Stimulated activated CD4-positive, alpha-beta T cell treated with anti-CD3 and anti-CD28 coated beads, Interleukin-12 subunit alpha, Interleukin-12 subunit beta, amount 100 ng/mL, for 24 hours (primary cell): ENCODE data around the gene SUSD1.
"Not testable (repeated sequence)": the region's sequence is repeated elsewhere in the genome, so short reads cannot be mapped to it uniquely, and the experiment has no call there.

Source experiments
- DNase-seq, 2 experiments: peaks; one replicate each; pipeline ENCODE4 v3.0.0-alpha.2; 2020; ENCODE audit warnings: low read depth in 2 of 2

SUSD1 gene

DNA sequence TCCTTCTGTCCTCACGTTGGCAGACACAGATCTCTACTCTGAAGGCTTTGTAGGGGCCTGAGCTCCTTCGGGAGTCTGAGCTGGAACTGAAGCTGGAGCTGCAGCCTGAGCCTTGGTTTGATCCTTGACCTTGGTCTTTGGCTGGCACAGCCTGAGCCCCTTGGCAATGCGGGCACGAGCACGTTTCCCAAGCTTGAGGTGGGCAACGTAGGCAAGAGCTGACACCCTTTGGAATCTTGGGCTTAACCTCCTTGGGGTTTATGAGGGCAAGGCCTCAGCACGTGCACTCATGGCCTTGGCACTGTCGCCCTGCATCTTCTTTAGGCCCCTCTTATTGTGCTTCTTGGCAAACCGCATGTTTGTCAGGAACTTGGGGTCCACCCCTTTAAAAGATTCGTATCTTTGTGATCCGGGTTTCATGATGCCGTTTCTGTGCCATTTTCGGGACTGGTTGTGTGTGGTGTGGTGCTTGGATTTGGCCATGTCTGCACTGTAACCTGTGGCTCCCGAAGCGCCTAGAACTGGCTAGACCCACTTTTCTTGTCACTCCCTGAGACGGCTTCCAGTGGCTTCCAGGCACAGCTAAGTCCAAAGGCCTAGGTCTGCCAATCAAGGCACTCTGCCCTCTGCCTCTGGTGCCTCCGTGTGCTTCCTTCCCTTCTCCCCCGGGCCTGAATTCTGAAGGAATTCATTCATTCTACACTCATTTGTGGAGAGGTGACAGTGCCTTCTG lies 1.4 kb downstream of the SUSD1 start:
- DNase-seq: no peak

DNA sequence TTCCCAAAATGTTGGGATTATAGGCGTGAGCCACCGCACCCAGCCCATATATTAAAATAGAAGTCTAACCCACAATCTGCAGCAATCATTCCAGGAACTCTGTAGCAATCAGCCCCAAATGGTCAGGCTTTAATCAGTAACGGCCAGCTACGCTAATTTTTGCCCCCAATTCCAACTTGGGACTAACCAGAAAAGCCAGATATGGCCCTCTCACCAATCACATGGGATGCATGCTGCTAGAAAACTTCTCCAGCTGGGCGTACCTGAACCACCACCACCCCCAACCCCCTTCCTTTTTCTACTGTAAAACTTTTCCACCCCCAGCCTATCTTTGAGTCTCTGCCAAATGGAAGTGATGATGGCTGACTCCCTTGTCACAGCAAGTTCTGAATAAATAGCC lies 4.1 kb downstream of the SUSD1 start:
- no peak for DNase-seq

DNA sequence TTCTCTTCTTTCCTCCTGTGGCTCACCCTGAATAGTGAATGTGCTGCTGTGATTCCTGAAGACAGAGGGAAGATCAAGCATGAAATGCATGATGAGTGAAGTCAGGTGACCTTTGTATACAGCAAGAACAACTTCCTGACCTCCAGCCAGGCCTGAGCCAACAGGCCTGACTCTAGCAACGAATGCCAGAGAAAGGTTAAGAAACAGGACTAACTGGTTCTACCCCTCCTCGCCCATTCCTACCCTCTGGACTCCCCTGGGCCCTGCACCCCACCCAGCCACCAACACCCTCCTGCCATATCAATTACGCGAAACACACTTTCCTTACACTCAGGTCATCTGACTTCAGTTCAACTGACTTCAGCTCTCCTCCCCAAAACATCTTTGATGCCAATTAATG lies 4.9 kb downstream of the SUSD1 start:
- no peak for DNase-seq

DNA sequence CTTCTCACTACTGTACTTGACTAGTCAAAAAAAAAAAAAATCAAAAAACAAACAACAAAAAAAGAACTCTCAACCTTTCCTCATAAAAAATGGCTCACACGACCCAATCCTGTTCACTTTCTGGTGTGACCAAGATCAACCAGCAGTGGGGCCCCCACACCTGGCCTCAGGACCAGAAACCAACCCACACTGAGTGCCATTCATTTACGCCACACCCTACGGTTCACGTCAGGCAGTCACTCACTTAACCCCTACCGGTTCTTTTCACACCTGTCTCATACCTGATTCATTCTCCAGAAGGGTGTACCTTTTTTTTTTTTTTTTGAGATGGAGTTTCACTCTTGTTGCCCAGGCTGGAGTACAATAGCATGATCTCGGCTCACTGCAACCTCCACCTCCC lies 5.7 kb downstream of the SUSD1 start:
- no peak for DNase-seq

DNA sequence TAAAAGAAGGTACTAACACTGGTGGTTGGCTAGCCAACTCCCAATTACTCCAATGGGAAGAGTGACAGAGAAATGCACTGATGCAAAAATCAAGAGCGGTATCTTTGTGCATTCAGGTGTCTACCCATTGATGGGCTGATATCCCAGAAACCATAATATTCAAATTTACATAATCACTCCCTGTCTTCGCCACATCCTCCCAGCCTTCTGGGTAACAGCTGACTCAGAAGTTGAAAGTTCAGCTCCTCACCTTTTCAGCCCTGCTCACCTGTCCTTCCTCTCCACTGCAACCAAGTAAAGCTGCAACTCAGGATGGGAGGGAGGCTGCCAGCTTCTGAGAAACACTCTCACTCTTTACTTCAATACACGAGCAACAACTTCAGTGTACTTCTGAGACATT lies 6.9 kb downstream of the SUSD1 start:
- no peak for DNase-seq

DNA sequence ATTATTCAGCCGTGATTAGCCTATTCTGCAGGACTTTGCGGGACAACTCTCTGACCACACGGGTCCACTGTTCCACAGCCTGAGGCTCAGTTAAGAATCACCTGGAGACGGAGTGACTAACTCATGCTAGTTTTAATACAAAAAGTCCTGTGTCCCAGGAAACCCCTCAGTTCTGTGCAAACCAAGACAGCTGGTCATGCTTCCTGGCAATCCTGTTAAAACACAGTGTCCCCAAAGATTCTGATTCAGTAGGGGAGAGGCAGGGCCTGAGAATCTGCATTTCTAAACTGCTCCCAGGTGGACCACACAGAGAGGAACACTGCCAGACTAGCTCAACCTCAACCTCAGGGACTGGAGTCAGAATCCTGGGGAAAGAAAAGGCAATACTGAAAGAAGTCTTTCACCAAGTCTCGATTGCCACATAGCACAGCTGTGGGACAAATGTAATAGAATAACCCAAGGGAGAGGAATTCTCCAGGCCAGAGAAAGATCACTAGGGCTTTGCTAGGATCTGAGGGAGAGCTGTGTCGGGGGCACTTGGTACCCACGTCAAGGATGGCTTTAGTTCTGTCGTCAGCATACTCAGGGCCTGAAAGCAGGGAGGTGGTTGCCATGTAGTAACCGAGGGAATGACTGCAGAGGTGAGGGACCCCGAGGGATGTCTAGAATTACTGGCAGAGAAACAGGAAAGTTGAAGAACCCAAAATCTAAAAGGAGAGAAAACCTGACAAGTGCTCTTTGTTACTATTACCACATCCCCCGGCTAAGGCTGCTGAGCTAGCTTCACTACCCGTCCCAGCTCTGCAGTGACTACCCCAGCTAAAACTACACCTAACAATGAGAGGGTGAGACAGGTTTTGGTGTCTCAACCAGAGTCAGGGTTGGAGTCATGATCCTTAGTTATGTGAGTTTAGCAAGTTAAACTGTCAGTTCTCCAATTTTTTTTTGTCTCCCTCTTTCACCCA lies 8.6 kb downstream of the SUSD1 start:
- no peak for DNase-seq

DNA sequence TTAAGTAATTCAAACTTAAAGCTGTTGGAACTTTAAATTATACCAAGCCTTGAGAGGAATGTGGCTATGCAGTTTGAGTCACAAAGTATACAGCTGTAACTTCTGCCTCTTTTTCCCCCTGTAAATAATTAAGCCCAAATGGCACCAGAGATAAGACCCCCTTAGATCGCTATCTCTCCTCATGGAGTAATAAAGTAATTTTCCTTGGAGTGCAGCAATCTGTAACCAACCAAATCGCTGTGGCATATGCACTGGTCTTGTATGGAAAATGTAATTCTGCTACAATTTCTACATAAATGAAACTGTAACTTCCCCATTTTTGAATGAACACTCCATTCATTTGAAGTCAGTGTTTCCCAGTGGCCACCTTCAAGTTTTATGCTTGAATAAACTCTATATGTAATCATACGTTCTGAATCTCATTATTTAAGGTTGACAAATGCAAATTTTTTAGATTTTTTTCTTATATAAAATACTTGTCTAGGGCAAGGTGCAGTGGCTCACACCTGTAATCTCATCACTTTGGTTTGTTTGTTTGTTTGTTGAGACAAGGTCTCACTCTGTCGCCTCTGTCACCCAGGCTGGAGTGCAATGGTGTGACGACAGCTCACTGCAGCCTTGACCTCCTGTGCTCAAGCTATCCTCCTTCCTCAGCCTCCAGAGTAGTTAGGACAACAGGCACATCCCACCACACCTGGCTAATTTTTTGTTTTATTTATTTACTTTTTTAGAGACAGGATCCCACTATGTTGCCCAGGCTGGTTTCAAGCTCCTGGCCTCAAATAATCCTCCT lies 12.3 kb downstream of the SUSD1 start:
- DNase-seq: no peak

DNA sequence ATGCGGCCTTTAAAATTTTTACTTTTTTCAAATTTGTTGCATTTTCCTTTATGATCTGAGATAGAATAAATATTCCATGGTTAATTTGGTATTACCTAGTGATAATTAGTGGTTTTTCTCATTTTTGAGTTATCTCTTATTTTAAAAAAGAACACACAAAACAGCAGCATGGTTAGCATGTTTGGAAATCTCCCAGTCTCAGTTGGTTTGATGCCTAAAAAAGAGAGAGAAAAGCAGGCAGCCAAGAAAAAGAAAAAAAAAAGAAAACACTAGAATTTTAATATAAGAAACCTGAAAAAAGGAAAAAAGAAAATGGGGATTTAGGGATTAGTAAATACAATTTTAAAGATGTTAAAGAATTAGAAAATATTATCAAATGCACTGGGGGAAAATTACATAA lies 15.3 kb downstream of the SUSD1 start:
- DNase-seq: no peak

DNA sequence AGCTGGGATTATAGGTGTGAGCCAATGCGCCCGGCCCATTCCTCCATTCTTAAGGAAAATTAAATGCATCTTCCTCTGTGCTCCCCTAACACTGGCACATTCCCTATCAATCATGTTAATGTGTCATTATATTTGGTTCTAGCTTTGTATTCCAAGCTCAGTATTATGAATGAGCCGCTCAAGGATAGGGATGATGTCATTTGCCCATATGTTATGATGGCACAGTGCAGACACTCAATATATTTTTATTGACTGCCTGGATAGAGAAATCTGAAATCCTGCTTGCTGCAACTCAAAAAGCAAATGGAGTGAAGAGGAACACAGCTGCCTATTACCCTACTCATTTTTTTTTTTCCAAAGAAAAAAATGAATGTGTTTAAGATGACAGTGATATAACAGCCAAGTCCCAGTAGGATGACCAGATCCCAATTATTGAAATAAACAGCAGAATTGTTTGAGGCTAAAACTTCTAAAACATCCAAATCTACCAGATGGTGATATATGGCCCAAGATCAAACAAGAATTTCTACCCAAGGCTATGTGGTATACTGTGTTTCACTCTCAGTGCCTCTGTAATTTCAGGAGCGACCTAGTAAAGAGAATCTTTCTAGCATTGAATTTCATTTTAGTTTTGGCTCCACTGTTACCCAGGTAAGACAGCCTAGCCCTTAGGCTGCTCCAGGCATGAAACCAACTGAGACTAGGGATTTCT lies 16.3 kb downstream of the SUSD1 start:
- DNase-seq: no peak

DNA sequence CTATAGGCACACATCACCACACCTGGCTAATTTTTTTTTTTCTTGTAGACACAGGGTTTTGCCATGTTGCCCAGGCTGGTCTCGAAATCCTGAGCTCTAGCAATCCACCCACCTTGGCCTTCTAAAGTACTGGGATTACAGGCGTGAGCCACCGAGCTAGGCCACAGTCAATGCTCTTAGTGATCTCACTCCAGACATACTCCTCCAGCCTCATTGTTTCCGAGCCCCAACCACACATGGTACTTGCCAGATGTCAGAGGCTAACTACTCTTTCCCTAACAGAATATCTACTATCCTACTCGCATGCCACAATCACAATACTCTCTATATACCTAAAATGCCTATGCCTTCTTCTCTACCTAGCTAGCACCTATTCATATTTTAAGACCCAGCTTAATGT lies 17.1 kb downstream of the SUSD1 start:
- no peak for DNase-seq

DNA sequence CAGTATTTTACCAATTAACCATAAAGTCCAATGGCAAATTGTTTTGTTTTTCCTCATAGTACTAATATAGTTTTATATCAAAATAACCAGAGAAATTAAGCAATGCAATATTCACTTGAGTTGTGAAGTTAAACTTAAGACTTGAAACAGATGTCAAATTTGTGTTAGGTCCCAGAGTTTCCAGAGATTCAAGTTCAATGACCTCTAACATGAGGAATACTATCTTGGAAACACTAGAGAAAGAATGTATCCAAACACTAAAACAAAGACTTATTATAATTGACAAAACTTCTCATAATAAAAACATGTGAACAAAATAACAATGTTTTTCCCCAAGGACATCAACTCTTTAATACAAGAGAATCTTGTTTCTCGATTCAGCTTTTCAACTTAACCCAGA lies 18.0 kb downstream of the SUSD1 start:
- no peak for DNase-seq

DNA sequence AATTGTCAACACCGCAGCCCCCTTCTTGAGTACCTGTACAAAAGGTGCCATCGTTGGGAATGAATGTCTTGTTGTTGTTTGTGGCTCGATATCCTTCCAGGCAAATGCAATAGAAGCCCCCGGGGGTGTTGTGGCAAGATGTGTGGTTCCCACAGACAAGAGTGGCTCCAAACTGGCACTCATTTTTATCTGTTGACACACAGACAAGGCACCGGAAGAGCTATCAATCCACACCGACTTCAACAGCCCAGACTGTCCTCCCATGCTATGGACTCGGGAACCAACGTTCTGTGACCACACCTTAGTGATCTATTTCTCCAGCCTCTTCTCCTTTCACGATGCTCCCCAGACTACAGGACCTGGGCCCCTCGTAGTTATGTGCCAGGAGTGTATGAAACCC lies 25.9 kb downstream of the SUSD1 start:
- DNase-seq: no peak

DNA sequence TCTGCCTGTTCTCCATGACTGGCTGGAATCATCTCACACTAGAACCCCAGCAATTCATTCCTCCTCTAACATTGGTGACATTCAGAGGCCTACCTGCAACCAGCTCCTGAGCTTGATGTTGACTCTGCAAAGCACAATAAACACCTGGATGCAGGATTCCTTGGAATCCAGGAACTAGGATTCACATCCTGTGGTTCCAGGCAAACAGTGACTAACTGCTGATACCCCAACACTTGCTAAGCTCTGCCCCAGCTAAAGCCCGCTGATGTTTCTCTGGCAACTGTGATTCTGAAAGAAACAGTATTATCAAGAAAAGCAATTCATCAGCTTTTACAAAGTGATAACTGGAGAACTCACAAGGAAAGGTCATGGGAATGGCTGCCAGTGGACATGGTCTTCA lies 29.2 kb downstream of the SUSD1 start:
- no peak for DNase-seq

DNA sequence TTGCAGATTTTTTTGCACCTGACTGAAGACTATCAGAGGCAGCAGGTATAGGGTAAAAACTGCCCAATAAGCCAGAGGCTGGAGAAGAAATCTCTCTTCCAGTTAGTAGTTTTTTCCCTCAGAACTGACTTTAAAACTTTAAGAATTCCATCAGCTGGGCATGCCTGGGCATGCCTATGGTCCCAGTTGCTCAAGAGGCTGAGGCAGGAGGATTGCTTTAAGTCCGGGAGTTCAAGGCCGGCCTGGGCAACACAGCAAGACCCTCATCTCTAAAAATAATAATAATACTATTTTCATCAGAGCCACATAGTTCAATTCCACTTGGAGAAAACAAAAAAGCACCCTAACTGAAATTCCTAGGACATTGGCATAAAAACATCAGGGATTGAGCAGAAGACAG lies 30.3 kb downstream of the SUSD1 start:
- DNase-seq: no peak

DNA sequence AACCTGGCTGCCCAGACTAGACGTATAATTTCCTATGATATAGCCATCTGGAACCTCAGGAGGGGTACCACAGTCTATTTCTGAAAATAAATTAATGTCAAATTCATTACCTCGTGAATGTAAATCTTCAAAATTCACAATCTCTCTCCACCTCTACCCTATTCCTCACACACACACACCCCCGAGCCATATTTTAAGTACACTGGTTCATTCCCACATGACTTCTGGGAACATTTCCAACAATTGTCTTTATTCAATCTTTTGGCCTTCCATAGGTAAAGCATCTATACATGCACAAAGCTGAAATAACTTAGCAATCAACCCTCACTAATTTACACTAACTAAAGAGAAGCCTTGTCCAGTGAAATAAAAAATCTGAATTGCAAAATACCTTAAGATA lies 32.7 kb downstream of the SUSD1 start:
- no peak for DNase-seq

DNA sequence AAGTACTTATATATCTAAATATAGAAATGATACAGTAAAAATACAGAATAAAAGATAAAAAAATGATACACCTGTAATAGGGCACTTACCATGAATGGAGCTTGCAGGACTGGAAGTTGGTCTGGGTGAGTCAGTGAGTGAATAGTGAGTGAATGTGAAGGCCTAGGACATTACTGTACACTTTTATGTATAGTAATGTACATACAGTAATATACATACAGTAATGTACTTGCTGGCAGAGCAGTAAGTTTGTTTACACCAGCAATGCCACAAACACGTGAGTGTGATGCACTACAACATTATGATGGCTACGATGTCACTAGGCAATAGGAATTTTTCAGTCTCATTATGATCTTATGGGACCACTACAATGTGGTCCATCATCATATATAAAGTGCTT lies 34.2 kb downstream of the SUSD1 start:
- DNase-seq: no peak

DNA sequence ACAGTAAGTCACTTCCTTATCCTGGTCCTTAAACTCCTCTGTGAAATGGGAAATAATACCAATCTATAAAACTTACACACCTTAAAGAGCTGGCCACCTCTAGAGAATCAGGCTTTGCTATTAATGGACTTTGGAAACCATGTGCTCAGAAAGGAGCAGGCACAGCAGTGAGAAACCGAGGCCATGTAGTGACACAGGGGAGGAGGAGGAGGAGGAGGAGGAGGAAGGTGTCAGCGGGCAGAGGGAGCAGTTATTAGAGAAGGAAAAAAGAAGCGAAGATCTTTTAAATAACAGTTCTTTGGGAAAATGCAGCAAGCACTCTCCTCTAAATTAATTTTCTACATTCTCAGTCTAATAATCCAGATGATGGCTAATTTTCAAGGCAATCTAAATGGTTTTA lies 38.0 kb downstream of the SUSD1 start:
- no peak for DNase-seq

DNA sequence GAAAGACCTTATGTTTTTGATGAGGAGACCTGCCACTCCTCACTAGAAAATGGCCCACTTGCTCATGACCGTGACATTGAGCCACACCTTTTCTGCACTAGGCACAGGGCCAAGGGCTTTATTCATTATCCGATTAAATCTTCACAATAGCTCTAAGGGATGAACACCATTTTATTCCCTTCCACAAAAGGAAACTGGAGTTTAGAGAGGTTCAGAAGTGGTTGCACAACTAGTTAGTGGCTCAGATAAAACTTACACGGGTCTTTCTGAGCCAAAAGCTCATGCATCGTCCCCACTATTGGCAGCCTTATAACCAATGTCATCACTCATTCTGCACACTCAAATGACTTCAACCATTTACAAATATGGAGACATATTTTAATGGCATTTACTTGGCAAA lies 39.4 kb downstream of the SUSD1 start:
- no peak for DNase-seq

DNA sequence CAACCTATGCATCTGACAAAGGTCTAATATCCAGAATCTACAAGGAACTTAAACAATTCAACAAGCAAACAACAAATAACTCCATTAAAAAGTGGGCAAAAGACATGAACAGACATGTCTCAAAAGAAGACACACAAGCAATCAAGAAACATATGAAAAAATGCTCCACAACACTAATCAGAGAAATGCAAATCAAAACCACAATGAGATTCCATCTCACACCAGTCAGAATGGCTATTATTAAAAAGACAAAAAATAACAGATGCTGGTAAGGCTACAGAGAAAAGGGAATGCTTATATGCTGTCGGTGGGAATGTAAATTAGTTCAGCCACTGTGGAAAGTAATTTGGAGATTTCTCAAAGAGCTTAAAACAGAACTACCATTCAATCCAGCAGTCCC lies 41.3 kb downstream of the SUSD1 start:
- not testable (repeated sequence) for DNase-seq

DNA sequence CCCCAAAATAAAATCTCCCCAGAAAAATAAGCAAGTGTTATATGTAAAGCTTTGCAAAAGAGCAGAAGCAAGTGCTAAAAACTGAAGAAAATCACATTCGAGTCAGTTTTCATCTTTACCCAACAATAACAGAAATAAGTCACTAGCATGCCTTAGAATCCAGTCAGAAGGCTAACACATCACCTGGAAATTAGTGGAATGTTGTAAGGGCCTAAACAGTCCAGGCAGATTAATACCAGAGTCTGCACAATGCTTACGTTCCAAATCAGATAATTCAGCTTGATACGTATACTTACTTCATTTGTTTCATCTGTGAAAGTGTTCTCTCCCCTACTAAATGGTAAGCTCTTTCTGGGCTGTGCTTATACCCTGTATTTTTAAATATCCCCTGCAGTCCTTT lies 42.7 kb downstream of the SUSD1 start:
- no peak for DNase-seq

DNA sequence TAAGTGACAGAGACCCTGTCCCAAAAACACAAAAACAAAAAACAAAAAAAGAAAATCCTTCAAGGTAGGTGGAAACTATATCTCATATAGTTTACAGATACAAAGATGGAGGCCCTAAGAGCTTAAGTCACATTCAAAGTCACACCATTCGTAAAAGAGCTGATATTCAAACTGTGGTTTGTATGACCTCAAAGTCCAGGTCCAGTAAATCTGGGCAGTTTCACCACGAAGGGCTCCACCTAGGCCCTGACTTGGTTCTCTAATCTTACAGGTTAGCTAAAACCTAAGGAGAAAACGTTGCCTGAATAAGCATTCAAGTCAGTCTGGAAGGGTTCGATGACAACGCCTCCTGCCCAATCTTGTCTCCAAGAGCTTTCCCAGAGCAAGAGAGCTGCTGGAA lies 44.1 kb downstream of the SUSD1 start:
- DNase-seq: no peak

DNA sequence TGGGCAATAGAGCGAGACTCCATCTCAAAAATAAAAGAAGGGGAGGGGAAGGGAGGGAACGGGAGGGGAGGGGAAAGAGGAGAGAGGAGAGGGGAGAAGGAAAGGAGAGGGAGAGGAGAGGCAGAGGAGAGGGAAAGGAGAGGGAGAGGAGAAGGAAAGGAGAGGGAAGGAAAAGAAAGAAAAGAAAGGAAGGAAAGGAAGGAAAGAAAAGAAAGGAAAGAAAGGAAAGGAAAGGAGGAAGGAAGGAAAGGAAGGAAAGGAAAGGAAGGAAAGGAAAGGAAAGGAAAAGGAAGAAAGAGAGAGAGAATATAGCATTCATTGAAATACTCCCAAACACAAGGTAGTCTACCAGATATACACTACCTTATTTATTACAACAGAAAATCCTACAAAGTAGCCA lies 44.8 kb downstream of the SUSD1 start:
- DNase-seq: no peak
